ENCODE measurements around the gene ANGPTL7.

- TF ChIP-seq POLR2A (IDR thresholded peaks at IDR 0.05; ENCODE audit: low read depth, low read length): no peak
- no peak for TF ChIP-seq TAF1 (IDR thresholded peaks at IDR 0.05; ENCODE audit: low read depth, low read length)
These were observed 1.2 kb upstream of the ANGPTL7 start for GRCh38 chr1:11187931-11188330.

Measured in GM12891 (cell line).